Naive thymus-derived CD8-positive, alpha-beta T cell (primary cell): ENCODE results near the gene NR1I3. TPM values are rescaled to one million over a fixed set of nuclear protein-coding genes. Genes with fewer than 3 reads are reported as not detected.

Source experiments
- ATAC-seq, 2 donors: fragments of 150-1000 bp; cut with Tn5 transposase in 1 of 2; sonication (Bioruptor Pico), chemical (Tn5 transposase) in 1 of 2; 1 replicate in 1 of 2; 2 replicates in 1 of 2; pipeline ENCODE4 v1.10.0; 2021; ENCODE audit warnings: mild to moderate bottlenecking in 2 of 2, moderate library complexity in 2 of 2
- POLR2A ChIA-PET: fragments of 350-600 bp; sonication (Branson Sonifier 250); formaldehyde crosslinking; loops from one replicate; lab custom pipeline; 2021; ENCODE audit warnings: antibody characterized with exemption; lab: Charles Lee
- DNase-seq, 10 donors: peaks; one replicate each; pipeline versions ENCODE4 v3.0.0 to v3.0.0-alpha.2; 2020 to 2022
- H3K27ac Mint-ChIP-seq, 10 donors: one replicate each; pipeline ENCODE4 v1.8.0; 2020 to 2022; ENCODE audit warnings: mild to moderate bottlenecking in 10 of 10, mixed read lengths in 10 of 10, moderate library complexity in 4 of 10, inconsistent platforms in 1 of 10
- H3K27me3 Mint-ChIP-seq, 5 donors: one replicate each; pipeline ENCODE4 v1.8.0; 2021 to 2022; ENCODE audit warnings: mixed read lengths in 5 of 5
- H3K36me3 Mint-ChIP-seq, 3 donors: one replicate each; pipeline ENCODE4 v1.8.0; 2020 to 2022; ENCODE audit warnings: mixed read lengths in 3 of 3, mild to moderate bottlenecking in 2 of 3, inconsistent platforms in 1 of 3
- H3K4me1 Mint-ChIP-seq, 4 donors: one replicate each; pipeline ENCODE4 v1.8.0; 2021 to 2022; ENCODE audit warnings: mixed read lengths in 4 of 4
- H3K4me3 Mint-ChIP-seq, 10 donors: one replicate each; pipeline ENCODE4 v1.8.0; 2020 to 2022; ENCODE audit warnings: mild to moderate bottlenecking in 10 of 10, mixed read lengths in 10 of 10, moderate library complexity in 6 of 10, inconsistent platforms in 1 of 10
- H3K9me3 Mint-ChIP-seq, 9 donors: one replicate each; pipeline ENCODE4 v1.8.0; 2020 to 2022; ENCODE audit warnings: mixed read lengths in 9 of 9, mild to moderate bottlenecking in 3 of 9, inconsistent platforms in 1 of 9, moderate library complexity in 1 of 9
- polyA plus RNA-seq, 3 donors: library from polyadenylated mRNA; unstranded; fragments of 300-500 nt; fragmentation: Illumina TruSeq; gene quantifications; one replicate each; pipeline ENCODE4 v1.2.3, GENCODE V29; 2021
- total RNA-seq, 8 experiments: library from RNA in 2 of 8; stranded (reverse) in 2 of 8; gene quantifications; one replicate each; pipeline ENCODE4 v1.2.3 and lab custom pipeline; 2021 to 2026

NR1I3 gene
- total and polyA plus RNA-seq, 5 experiments from 2014 or later = 0.19 TPM; not detected in 4

- Mint-ChIP-seq H3K27me3 (no peaks in the 10 kb centered on the region), H3K4me3 (peak within 1 kb of the TSS in 6 of 10 donors; percentile 3 to 97 (median 76)), H3K36me3 (peaks cover 0 to 4% (median under 1%) of the 10 kb centered on the region in 3 donors), H3K9me3 (no peaks in the 10 kb centered on the region), H3K27ac (peak within 1 kb of the TSS; percentile 24 to 99 (median 96)), H3K4me1 (peaks cover 23 to 76% (median 58%) of the 10 kb centered on the region in 4 donors)
- no peak for DNase-seq
- no peak for ATAC-seq
- POLR2A ChIA-PET = interaction anchor here (1.0 to 6.5 kb wide), 4 partner anchors 8 to 27 kb away, joined by 3 to 90 read pairs (median 8); partner anchors contain the start of gene TOMM40L
These were observed 39.0 kb downstream of the NR1I3 start, which contains the start of gene ADAMTS4 for GRCh38 chr1:161198897-161199431. Gene ADAMTS4, minus strand, starts transcription at chr1:161199054. Its CDS starts 427 bp downstream, at chr1:161198627.

GRCh38 chr1:161198194-161198896 lies 39.7 kb downstream of the NR1I3 start:
- no peak overlapping the region for H3K4me3 Mint-ChIP-seq
- H3K27ac Mint-ChIP-seq = peak overlapping the region in 4 of 10 donors; percentile 50 to 95 (median 69)
- no peak for DNase-seq
- POLR2A ChIA-PET = interaction anchor here (1.9 to 6.5 kb wide), 3 partner anchors 17 to 33 kb away, joined by 8 to 90 read pairs (median 11); partner anchors contain the start of genes PPOX and TOMM40L
- peaks cover 21 to 72% (median 53%) of the 10 kb centered on the region in 4 donors for H3K4me1 Mint-ChIP-seq
- ATAC-seq = no peak
- no peaks in the 10 kb centered on the region for H3K9me3 Mint-ChIP-seq
- no peaks in the 10 kb centered on the region for H3K36me3 Mint-ChIP-seq
- H3K27me3 Mint-ChIP-seq = no peaks in the 10 kb centered on the region

- H3K27ac Mint-ChIP-seq = peak overlapping the region in 3 of 10 donors; percentile 40 to 84 (median 43)
- no peaks in the 10 kb centered on the region for H3K27me3 Mint-ChIP-seq
- H3K4me3 Mint-ChIP-seq = peak overlapping the region in 1 of 10 donors; percentile 51
- no peak for DNase-seq
- POLR2A ChIA-PET = interaction anchor here (1.9 to 3.5 kb wide), 3 partner anchors 28 to 109 kb away, joined by 6 to 11 read pairs (median 8); partner anchors contain the start of genes PPOX and TOMM40L
- H3K4me1 Mint-ChIP-seq = peaks cover 22 to 72% (median 55%) of the 10 kb centered on the region in 4 donors
- no peak for ATAC-seq
- H3K9me3 Mint-ChIP-seq = no peaks in the 10 kb centered on the region
- H3K36me3 Mint-ChIP-seq = no peaks in the 10 kb centered on the region
These were observed 40.3 kb downstream of the NR1I3 start for GRCh38 chr1:161197560-161198193.

- Mint-ChIP-seq H3K4me3 (no peak overlapping the region), H3K27me3 (no peaks in the 10 kb centered on the region), H3K4me1 (peaks cover 25 to 72% (median 60%) of the 10 kb centered on the region in 4 donors), H3K36me3 (no peaks in the 10 kb centered on the region), H3K27ac (peak overlapping the region in 2 of 10 donors; percentile 13 to 52), H3K9me3 (no peaks in the 10 kb centered on the region)
- POLR2A ChIA-PET = interaction anchor here (0.6 to 3.5 kb wide), 6 partner anchors 10 to 110 kb away, joined by 4 to 25 read pairs (median 7); partner anchors contain the start of genes PPOX and TOMM40L
- DNase-seq = no peak
- no peak for ATAC-seq
These were observed 41.2 kb downstream of the NR1I3 start for GRCh38 chr1:161196521-161197451.

- no peaks in the 10 kb centered on the region for H3K36me3 Mint-ChIP-seq
- peak overlapping the region in 4 of 10 donors; percentile 13 to 71 (median 48) for H3K27ac Mint-ChIP-seq
- POLR2A ChIA-PET = interaction anchor here (2.5 to 5.8 kb wide), 3 partner anchors 14 to 110 kb away, joined by 6 to 48 read pairs (median 25); partner anchors contain the start of gene PPOX
- H3K27me3 Mint-ChIP-seq = no peaks in the 10 kb centered on the region
- ATAC-seq = no peak
- no peak overlapping the region for H3K4me3 Mint-ChIP-seq
- H3K4me1 Mint-ChIP-seq = peaks cover 20 to 67% (median 56%) of the 10 kb centered on the region in 4 donors
- H3K9me3 Mint-ChIP-seq = no peaks in the 10 kb centered on the region
- DNase-seq = no peak
These were observed 41.9 kb downstream of the NR1I3 start for GRCh38 chr1:161196111-161196510.

- no peak for DNase-seq
- peaks cover 13 to 60% (median 48%) of the 10 kb centered on the region in 4 donors for H3K4me1 Mint-ChIP-seq
- peak overlapping the region in 9 of 10 donors; percentile 58 to 92 (median 86) for H3K27ac Mint-ChIP-seq
- POLR2A ChIA-PET = interaction anchor here (1.8 to 5.8 kb wide), 4 partner anchors 14 to 31 kb away, joined by 7 to 48 read pairs (median 18); partner anchors contain the start of genes PPOX and TOMM40L
- ATAC-seq = no peak
- peak overlapping the region in 5 of 10 donors; percentile 23 to 68 (median 37) for H3K4me3 Mint-ChIP-seq
- no peaks in the 10 kb centered on the region for H3K36me3 Mint-ChIP-seq
- H3K27me3 Mint-ChIP-seq = no peaks in the 10 kb centered on the region
- no peaks in the 10 kb centered on the region for H3K9me3 Mint-ChIP-seq
These were observed 42.8 kb downstream of the NR1I3 start for GRCh38 chr1:161195171-161195570.

- no peak for ATAC-seq
- Mint-ChIP-seq H3K27ac (peak overlapping the region in 4 of 10 donors; percentile 8 to 91 (median 34)), H3K36me3 (no peaks in the 10 kb centered on the region), H3K4me3 (no peak overlapping the region), H3K4me1 (peaks cover 10 to 59% (median 43%) of the 10 kb centered on the region in 4 donors), H3K27me3 (no peaks in the 10 kb centered on the region), H3K9me3 (no peaks in the 10 kb centered on the region)
- no peak for DNase-seq
- POLR2A ChIA-PET = interaction anchor here (0.6 to 5.8 kb wide), 12 partner anchors 7 to 120 kb away, joined by 3 to 59 read pairs (median 6); partner anchors contain the start of genes APOA2, NDUFS2, PPOX and SDHC
These were observed 44.3 kb downstream of the NR1I3 start for GRCh38 chr1:161193561-161194235.

- H3K27me3 Mint-ChIP-seq = no peaks in the 10 kb centered on the region
- no peaks in the 10 kb centered on the region for H3K9me3 Mint-ChIP-seq
- ATAC-seq (peak; percentile 97), DNase-seq (peak; percentile 38 to 86 (median 66))
- POLR2A ChIA-PET = interaction anchor here (0.6 to 5.8 kb wide), 15 partner anchors 9 to 121 kb away, joined by 3 to 59 read pairs (median 5); partner anchors contain the start of genes APOA2, B4GALT3, NDUFS2 and PPOX
- H3K36me3 Mint-ChIP-seq = no peaks in the 10 kb centered on the region
- peak overlapping the region; percentile 67 to 97 (median 91) for H3K27ac Mint-ChIP-seq
- peak overlapping the region in 6 of 10 donors; percentile 44 to 68 (median 54) for H3K4me3 Mint-ChIP-seq
- H3K4me1 Mint-ChIP-seq = peaks cover 10 to 64% (median 47%) of the 10 kb centered on the region in 4 donors
These were observed 45.2 kb downstream of the NR1I3 start for GRCh38 chr1:161192476-161193465.

- H3K4me1 Mint-ChIP-seq = peaks cover 17 to 65% (median 53%) of the 10 kb centered on the region in 4 donors
These were observed 46.0 kb downstream of the NR1I3 start for GRCh38 chr1:161191971-161192370.

More at GRCh38 chr1:161191971-161192370, 46.0 kb downstream of the NR1I3 start:
- no peak overlapping the region for H3K4me3 Mint-ChIP-seq
- DNase-seq = no peak
- ATAC-seq = no peak
- peak overlapping the region in 5 of 10 donors; percentile 8 to 97 (median 35) for H3K27ac Mint-ChIP-seq
- H3K27me3 Mint-ChIP-seq = no peaks in the 10 kb centered on the region
- no peaks in the 10 kb centered on the region for H3K9me3 Mint-ChIP-seq
- H3K36me3 Mint-ChIP-seq = no peaks in the 10 kb centered on the region
- POLR2A ChIA-PET = interaction anchor here (1.1 to 5.8 kb wide), 11 partner anchors 10 to 59 kb away, joined by 3 to 59 read pairs (median 5); partner anchors contain the start of genes B4GALT3, DEDD, NDUFS2 and PPOX
